Kidney (tissue), 14 donors: ENCODE results near the gene CNTNAP1. TPM values are rescaled to one million over a fixed set of nuclear protein-coding genes. Genes with fewer than 3 reads are reported as not detected.
A peak's percentile ranks its signal among the peaks of the same experiment; 100 is the strongest.

ENCODE experiments used
- DNase-seq, 5 donors: peaks; one replicate each; pipeline ENCODE4 v3.0.0-alpha.2; 2013 to 2020
- FAIRE-seq: peaks from 2 replicates; lab custom pipeline; 2012; peaks lifted over from hg19 to GRCh38; lab: Jason Lieb, UNC
- H3K27ac ChIP-seq, 2 donors: one replicate each; pipeline ENCODE4 v1.7.0; 2013; ENCODE audit warnings: low read depth in 2 of 2, low read length in 2 of 2, inconsistent platforms in 1 of 2
- H3K27me3 ChIP-seq: one replicate; pipeline ENCODE4 v1.7.1; 2013; ENCODE audit warnings: low read length, inconsistent platforms; ENCODE audit not compliant: control insufficient read depth, insufficient read depth
- H3K36me3 ChIP-seq, 3 donors: one replicate each; pipeline versions ENCODE4 v1.7.0 to v1.7.1; 2013; ENCODE audit warnings: low read length in 3 of 3, control low read depth in 1 of 3, inconsistent platforms in 1 of 3; ENCODE audit not compliant: insufficient read depth in 3 of 3, control insufficient read depth in 2 of 3
- H3K4me1 ChIP-seq, 3 donors: one replicate each; pipeline versions ENCODE4 v1.7.0 to v1.7.1; 2013; ENCODE audit warnings: low read length in 3 of 3, inconsistent platforms in 1 of 3, low read depth in 1 of 3; ENCODE audit not compliant: control insufficient read depth in 2 of 3, insufficient read depth in 2 of 3
- H3K4me3 ChIP-seq, 3 donors: one replicate each; pipeline versions ENCODE4 v1.7.0 to v1.8.1; 2013; ENCODE audit warnings: low read length in 3 of 3, control low read depth in 1 of 3, inconsistent platforms in 1 of 3
- H3K9ac ChIP-seq, 3 donors: one replicate each; pipeline versions ENCODE4 v1.7.0 to v1.7.1; 2013; ENCODE audit warnings: low read length in 3 of 3, control low read depth in 1 of 3, inconsistent platforms in 1 of 3
- H3K9me3 ChIP-seq, 3 donors: one replicate each; pipeline versions ENCODE4 v1.7.0 to v1.7.1; 2013; ENCODE audit warnings: low read length in 3 of 3, control low read depth in 1 of 3, inconsistent platforms in 1 of 3; ENCODE audit not compliant: control insufficient read depth in 2 of 3, insufficient read depth in 1 of 3
- CTCF ChIP-seq: IDR thresholded peaks from 3 replicates; pipeline ENCODE4 v1.5.1; 2012; ENCODE audit warnings: mild to moderate bottlenecking, moderate library complexity, borderline replicate concordance; ENCODE audit not compliant: insufficient read depth; ENCODE audit errors: extremely low read depth
- intact Hi-C: fragments of 100-400 bp; cut with DNase I; formaldehyde crosslinking; loops from one replicate; pipeline ENCODE4 v1.11.1; 2022
- polyA plus RNA-seq: library from polyadenylated mRNA; stranded (reverse); fragments of 350-450 nt; fragmentation: Illumina TruSeq; extraction: RNeasy Lipid Tissue Mini Kit (QIAGEN cat#74804); gene quantifications from one replicate; pipeline ENCODE4 v1.2.3, GENCODE V29; 2014; ENCODE audit warnings: low read depth, low replicate concordance; ENCODE audit not compliant: insufficient read depth
- total RNA-seq: library from RNA; stranded (reverse); fragmentation: NEBNext Ultra II Directional; extraction: Animal tissue kit (Norgen Biotek cat#: 25700); gene quantifications from one replicate; pipeline ENCODE4 v1.2.1, GENCODE V29; 2021
- donor health status: control.
- donor health status: control.
- donor health status: control.
- donor health status: control.
- donor health status: control.
- donor health status: DM: yes; HTN: yes; CAD: no.
- donor health status: Normal renal cell carcinoma (clear cell type).

Gene CNTNAP1
- total and polyA plus RNA-seq, 2 donors from 2014 or later, result 1.4 to 9.1 TPM

GRCh38 chr17:42692489-42692888 is 10.2 kb downstream of the CNTNAP1 start:
- no peak for DNase-seq
- Histone ChIP-seq H3K4me3 (no peak overlapping the region), H3K36me3 (peaks cover 0 to 2% (median 0%) of the 10 kb centered on the region in 3 donors), H3K9me3 (no peaks in the 10 kb centered on the region), H3K27me3 (peaks cover 3% of the 10 kb centered on the region), H3K9ac (no peak overlapping the region), H3K27ac (no peak overlapping the region), H3K4me1 (no peaks in the 10 kb centered on the region)
- TF ChIP-seq CTCF, result no peak
- FAIRE-seq, result no peak
- intact Hi-C loops, result no loop called here

GRCh38 chr17:42694524-42694923 is 12.2 kb downstream of the CNTNAP1 start:
- FAIRE-seq, result no peak
- TF ChIP-seq CTCF, result no peak

GRCh38 chr17:42695500-42695899 is 13.2 kb downstream of the CNTNAP1 start:
- Histone ChIP-seq H3K27ac (no peak overlapping the region), H3K4me3 (no peak overlapping the region), H3K27me3 (no peaks in the 10 kb centered on the region), H3K4me1 (no peaks in the 10 kb centered on the region), H3K9me3 (no peaks in the 10 kb centered on the region), H3K36me3 (peaks cover 0 to 10% (median 7%) of the 10 kb centered on the region in 3 donors), H3K9ac (no peak overlapping the region)
- FAIRE-seq (no peak), DNase-seq (peak in 1 of 5 donors; percentile 74)
- no peak for TF ChIP-seq CTCF
- intact Hi-C loops, result no loop called here

More at GRCh38 chr17:42694524-42694923, 12.2 kb downstream of the CNTNAP1 start:
- intact Hi-C loops, result no loop called here
- no peak overlapping the region for H3K4me3 ChIP-seq
- peaks cover 0 to 7% (median 5%) of the 10 kb centered on the region in 3 donors for H3K36me3 ChIP-seq
- no peaks in the 10 kb centered on the region for H3K9me3 ChIP-seq
- no peaks in the 10 kb centered on the region for H3K4me1 ChIP-seq
- H3K9ac ChIP-seq, result no peak overlapping the region
- no peaks in the 10 kb centered on the region for H3K27me3 ChIP-seq
- H3K27ac ChIP-seq, result no peak overlapping the region
- DNase-seq, result no peak
